ENCODE results near the gene IRF9.

IRF9 gene

GRCh38 chr14:24160850-24161804 lies at the start of gene IRF9:
Gene IRF9 (plus strand): TSS chr14:24161265. CDS start chr14:24162145, 880 bp downstream.
- peak; percentile 70 for DNase-seq

GRCh38 chr14:24113379-24113800 lies 47.7 kb upstream of the IRF9 start:
- DNase-seq, result no peak

GRCh38 chr14:24113801-24114531 lies 47.1 kb upstream of the IRF9 start:
- peak; percentile 86 for DNase-seq

- DNase-seq, result peak; percentile 99
These were observed 46.3 kb upstream of the IRF9 start, which contains the start of the genes DCAF11 and NRL for GRCh38 chr14:24114532-24115421. Gene DCAF11 (plus strand): TSS chr14:24114777. CDS start chr14:24115595, 818 bp downstream. Gene NRL (minus strand): TSS chr14:24114949. CDS start chr14:24082848, 32,101 bp downstream.

GRCh38 chr14:24115422-24116127 lies 45.5 kb upstream of the IRF9 start:
- DNase-seq, result no peak

- no peak for DNase-seq
These were observed 44.8 kb upstream of the IRF9 start for GRCh38 chr14:24116128-24116814.

GRCh38 chr14:24117179-24117578 lies 43.9 kb upstream of the IRF9 start:
- no peak for DNase-seq

GRCh38 chr14:24119691-24120090 lies 41.4 kb upstream of the IRF9 start:
- DNase-seq, result no peak

GRCh38 chr14:24121210-24121609 lies 39.9 kb upstream of the IRF9 start:
- DNase-seq, result no peak

- DNase-seq, result no peak
These were observed 38.6 kb upstream of the IRF9 start for GRCh38 chr14:24122416-24122815.

- DNase-seq, result no peak
These were observed 38.2 kb upstream of the IRF9 start for GRCh38 chr14:24122898-24123297.

GRCh38 chr14:24123424-24124417 lies 37.3 kb upstream of the IRF9 start:
- no peak for DNase-seq

- no peak for DNase-seq
These were observed 34.1 kb upstream of the IRF9 start for GRCh38 chr14:24126939-24127338.

GRCh38 chr14:24127673-24128072 lies 33.4 kb upstream of the IRF9 start:
- no peak for DNase-seq

GRCh38 chr14:24129410-24129998 lies 31.6 kb upstream of the IRF9 start:
- no peak for DNase-seq

GRCh38 chr14:24130380-24130716 lies 30.7 kb upstream of the IRF9 start, which contains the start of gene FITM1:
Gene FITM1 (plus strand): TSS chr14:24130659. CDS start chr14:24131564, 905 bp downstream.
- DNase-seq, result no peak

- no peak for DNase-seq
These were observed 30.1 kb upstream of the IRF9 start for GRCh38 chr14:24130717-24131548.

- DNase-seq, result no peak
These were observed 29.5 kb upstream of the IRF9 start for GRCh38 chr14:24131549-24131966.
